Inflammatory macrophage (primary cell): ENCODE data around the gene PIP5KL1.

ENCODE experiments used
- DNase-seq, 2 donors: peaks; one replicate each; pipeline ENCODE4 v3.0.0-alpha.2; 2020 to 2022

PIP5KL1 gene

GRCh38 chr9:127872369-127873222, 58.0 kb downstream of the PIP5KL1 start:
- DNase-seq = peak in 1 of 2 donors; percentile 40

DNA sequence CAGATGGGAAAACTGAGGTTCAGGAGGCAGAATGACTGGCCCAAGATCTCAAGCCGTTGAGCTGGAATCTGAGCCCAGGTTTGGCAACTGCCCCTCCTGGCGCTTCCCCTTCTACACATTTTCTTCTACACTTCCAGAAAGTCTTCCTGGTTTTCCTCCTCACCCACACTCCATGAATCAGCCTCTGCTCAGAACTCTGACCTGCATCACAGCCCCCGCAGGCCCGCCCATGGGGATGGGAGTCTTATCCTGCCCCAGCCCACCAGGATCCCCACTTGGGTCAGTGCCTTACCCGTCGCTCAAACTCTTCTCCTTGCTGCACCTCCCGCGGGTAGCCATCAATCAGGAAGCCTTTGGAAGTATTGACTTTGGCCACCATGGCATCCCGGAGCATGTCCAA, 59.0 kb downstream of the PIP5KL1 start:
- DNase-seq = peak in 1 of 2 donors; percentile 27

DNA sequence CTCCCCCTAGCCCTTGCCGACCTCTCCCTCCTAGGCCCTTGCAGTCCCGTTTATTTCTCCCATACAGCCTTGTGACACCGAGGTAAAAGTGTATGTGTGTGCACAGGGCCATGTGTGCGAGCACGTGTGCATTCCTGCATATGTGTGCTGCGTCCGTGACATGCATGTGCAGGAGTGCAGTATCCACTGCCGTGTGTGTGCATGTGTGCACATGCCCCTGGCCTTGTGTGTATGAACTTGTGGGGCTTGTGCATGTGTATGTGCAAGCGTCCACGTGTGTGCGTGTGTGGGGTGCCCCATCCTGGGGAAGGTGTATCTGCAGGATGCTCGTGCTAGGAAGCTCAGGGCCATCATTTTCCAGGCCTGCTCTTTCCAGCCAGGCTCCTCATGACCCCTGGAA, 59.7 kb downstream of the PIP5KL1 start:
- no peak for DNase-seq
